Amygdala (tissue), 56 donors: ENCODE results near the gene CHST13.

Experiments used
- DNase-seq, 56 donors: peaks; one replicate each; lab custom pipeline; 2025; lab: John Stamatoyannopoulos, UW

CHST13 gene

DNA sequence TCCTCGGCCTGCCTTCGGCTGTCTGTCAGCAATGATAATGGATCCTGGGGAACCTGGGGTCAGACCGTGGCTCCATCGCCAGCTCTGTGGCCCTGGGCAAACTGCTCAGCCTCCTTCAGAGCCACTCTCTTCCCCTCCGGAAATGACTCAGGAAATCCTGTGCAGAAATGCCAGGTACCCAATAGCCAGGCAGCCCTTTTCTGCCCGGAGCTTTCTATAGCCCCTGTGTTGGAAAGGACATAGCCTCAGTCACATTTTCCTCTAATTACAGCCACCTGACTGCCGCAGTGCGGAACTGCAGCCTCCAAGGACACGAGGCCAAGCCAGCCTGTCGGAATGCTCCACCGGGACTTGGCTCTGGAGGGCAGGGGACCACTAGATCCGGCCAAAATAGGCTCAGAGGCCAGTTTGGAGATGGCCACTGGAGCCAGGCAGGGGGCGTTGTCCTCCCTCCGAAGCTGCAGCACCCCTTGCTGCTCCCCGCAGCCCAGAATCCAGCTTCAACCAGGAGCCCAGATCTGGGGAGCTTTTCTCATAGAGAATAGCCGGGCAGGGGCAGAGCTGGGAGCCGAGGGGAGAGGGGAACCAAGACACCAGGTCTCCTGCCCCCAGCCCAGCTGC lies 36.7 kb upstream of the CHST13 start:
- peak in 7 of 56 donors; percentile 19 to 30 (median 22) for DNase-seq

DNA sequence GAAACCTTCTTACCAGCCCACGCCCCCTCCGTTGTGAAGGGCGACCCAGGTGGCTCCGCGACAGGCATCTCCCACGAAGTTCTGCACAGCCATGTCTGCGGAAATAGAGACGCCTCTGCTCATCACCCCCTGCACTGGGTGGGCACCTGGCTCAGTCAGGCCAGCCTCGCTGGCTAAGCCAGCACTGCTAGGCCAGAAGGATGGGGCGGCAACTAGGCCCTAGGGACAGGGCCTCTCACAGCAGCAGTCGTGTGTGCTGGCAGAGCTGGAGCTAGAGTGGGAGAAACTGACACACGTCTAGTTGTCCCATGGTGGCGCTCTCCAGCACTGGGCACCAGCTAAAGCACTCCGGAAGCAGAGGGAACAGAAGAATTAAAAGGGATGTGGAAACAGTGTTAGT lies 35.8 kb upstream of the CHST13 start:
- no peak for DNase-seq

DNA sequence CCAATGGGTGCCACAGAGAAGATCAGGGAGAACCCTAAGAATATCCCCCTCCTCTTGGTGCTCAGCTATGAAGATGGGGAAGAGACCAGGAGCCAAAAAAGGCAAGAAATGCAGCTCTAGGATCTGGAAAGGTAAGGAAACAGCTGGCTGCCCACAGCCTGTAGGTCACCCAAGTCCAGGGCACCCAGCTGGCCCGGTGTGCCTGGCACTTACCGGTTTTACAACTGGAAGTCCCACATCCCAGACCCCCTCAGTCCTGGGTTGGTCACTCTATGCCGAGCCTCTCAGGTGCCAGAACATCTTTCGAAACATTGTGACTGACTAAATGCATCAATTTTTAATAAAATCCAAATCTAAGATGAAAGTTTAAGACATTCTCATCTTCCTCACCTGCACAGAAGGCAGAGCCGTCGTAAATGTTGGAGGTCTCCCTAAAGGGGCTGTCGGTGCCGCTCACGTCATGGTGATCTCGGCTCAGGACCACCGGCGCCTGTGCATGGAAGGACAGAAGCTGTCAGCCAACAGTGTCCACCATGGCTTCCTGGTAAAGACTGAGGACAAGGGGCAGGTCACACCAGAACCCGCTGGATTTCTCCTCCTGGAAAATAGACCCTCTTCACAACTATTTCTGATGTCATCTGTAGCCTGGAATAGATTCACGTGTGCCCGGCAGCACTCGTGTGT lies 34.9 kb upstream of the CHST13 start:
- DNase-seq = no peak

DNA sequence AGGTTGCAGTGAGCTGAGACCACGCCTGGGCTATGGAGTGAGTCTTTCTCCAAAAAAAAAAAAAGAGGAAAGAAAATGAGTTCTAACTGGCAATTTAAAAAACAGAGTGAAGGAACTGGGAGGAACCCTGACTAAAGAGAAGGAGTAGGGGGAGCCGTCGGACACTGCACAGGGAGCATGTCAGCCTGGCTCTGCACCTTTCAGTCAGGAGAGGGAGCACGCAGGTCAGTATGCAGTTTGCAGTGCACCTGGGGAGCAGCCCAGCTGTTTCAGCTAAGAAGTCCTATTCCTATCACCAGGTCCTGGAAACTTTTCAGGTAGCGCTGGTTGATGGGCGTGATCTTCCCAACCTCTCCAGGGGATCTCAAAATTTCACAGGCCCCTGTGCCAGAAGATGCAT lies 33.3 kb upstream of the CHST13 start:
- no peak for DNase-seq

DNA sequence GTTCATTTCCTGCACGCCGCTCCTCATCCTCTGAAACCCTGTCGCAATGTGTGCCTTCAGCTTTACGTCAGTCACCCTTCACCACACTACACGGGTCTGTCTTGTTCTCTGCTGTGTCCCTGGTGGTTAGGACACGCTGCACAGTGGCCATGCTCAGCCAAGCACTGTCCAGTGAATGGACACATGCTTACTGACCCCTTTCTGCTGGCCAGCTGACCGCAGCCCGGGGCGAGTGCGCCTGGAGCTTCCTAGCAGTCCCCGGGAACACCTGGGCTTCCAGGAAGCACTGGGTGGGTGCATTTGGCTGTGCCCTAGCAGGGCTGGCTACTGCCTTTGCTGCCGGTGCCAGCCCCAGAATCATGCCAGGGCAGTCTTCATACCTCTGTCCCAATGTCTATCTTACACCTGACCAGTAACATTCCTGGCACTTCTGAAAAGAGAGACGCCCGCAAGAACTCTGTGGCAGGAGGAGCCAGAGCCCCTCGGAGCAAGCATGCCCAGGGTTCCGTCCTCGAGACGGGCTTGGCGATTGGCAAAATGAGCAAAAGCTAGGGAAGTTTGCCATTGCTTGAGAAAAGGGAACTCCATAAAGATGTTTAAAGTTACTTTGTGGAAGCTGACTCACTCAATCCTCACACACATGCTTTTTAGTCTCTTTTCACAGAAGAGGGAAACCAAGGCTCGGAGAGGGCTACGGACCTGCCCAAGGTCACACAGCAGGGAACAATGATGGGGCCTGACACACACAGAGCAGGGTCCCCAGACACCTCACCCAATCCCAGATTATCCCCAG lies 32.5 kb upstream of the CHST13 start:
- DNase-seq = no peak

DNA sequence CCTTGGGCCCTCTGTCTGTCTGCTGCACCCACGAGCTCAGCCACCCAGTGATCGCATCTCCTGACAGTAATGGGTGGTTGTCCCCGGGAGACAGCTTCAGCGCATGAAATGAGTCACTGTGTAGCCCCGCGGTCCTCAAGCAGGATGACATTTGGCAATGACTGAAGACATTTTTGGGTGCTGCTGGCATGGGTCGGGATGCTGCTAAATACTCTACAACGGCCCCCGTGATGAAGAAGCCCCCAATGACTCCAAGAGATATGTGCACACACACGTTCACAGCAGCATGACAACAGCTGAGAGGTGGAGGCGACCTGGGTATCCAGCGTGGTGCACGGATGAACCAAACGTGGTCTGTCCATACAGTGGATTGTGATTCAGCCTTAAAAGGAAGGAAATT lies 30.9 kb upstream of the CHST13 start:
- DNase-seq = no peak

DNA sequence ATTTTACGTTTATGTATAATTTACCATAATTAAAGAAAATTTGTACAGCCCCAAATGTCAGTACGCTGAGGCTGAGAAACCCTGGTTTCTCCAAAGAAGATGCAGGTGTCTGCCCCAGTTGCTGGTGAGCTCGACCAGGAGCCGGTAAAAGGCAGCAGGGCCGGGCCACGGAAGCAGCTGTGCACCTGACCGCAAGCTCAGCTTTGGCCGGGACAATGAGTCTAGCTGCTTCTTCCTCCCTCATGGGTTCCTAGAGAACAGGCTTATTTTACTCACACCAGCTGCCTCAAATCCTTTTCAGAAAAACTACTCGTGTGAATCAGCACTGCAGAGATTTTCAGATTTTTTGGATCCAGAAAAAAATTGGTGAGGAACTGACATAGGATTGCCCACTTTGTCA lies 30.2 kb upstream of the CHST13 start:
- no peak for DNase-seq

DNA sequence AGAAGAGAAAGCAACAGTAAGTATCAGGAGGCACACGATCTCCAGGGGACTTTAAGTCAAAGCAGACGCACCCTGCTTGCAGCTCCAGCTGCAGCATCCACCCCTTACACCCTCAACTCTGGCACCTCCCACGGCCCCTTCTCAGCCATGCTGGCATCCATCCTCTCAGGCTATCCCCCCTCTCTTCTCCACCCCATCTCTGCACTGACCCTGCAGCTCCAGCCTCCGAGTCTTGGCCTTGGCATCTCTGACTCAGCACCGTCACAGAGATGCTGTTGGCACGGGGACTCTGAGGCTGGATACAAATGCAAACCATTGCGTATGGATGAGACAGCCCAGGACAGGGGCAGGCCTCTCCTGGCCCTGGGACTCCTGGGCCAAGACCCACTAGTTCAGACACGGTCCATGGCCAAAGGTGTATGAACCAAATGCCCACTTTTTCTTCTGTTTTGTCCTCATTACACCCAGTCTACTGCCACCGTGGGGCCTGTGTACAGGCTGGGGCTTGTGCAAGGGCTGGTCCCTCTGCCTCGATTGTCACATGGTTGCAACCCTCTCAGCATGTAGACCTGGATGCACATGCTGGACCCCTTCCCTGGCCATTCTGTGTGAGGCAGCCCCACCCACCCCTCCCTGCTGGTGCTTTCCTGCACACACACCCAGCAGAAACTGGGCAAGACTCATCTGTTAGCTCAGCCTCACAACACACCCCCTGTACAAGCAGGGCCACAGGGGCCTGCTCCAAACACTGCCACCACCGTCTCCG lies 29.6 kb upstream of the CHST13 start:
- peak in 9 of 56 donors; percentile 13 to 41 (median 20) for DNase-seq

DNA sequence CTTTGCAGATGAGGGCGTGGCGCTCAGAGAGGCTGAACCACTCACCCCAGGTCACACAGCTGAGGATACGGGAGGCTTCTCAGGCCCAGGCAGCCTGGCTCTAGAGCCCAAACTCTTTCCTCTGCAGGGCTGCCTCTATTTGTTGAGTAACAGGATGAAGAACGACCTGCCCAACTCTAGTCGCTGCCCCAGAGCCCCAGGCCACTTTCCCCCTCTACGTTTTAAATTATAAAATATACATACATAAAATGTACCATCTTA lies 29.1 kb upstream of the CHST13 start:
- DNase-seq = no peak

DNA sequence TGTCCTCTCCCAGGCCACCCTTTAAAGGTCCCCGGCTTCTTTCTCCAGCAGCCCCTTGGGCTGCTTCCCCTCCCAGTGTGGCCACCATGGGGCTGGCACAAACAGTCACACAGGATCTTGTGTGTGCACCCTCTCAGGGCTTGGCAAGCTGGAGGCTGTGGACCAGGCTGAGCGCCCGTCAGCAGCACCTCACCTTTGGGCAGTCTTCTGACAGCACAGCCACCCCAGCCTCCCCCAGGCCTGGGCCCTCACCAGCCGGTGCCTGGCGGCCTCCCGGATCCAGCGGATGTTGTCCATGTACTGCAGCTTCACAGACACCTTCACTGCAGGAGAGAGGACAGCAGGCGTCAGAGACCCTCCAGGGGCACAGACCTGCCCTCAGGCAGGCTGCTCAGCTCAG lies 28.2 kb upstream of the CHST13 start:
- no peak for DNase-seq

DNA sequence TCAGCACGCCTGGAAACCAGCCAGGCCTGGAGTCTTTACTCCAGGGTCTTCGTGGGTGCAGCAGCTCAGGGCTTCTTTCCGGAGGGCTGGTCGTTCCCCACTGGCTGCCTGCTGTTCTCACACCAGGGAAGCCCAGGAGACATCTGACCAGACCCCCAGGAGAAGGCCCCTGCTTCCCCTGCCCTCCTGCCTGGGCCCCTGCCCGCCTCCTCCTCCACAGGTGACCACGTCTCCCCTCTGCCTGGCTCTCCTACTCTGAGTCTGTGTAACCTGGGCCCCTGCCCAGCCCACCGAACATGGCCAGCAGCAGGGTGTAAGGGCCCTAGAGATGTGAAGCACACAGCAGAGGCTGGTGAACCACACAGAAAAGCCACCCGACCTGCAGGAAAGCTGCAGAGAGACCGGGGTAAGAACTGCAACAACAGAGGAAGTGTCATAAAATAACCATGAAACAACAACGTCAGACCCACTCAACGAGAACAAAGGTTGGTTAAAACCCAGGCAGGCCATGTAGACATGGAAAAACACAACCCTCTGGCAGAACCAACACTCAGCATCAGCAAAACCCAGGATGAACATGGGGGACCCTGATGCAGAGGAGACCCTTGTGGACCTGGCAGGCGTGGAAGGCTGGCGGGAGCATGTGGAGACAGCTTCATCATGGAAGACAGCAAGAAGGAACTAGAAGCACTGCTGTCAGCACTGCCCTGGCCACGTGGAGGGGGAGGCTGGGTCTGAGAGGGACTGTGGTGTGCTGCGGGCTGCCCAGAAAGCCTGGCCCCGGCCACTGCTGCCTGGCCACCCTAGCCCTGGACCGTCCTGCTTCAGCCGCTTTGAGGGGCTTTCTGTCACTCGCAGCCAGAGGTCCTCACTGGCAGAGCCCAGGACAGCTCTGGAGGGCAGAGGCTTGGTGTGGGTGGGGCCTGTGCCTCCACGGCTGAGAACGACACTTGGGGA lies 26.8 kb upstream of the CHST13 start:
- DNase-seq = no peak

DNA sequence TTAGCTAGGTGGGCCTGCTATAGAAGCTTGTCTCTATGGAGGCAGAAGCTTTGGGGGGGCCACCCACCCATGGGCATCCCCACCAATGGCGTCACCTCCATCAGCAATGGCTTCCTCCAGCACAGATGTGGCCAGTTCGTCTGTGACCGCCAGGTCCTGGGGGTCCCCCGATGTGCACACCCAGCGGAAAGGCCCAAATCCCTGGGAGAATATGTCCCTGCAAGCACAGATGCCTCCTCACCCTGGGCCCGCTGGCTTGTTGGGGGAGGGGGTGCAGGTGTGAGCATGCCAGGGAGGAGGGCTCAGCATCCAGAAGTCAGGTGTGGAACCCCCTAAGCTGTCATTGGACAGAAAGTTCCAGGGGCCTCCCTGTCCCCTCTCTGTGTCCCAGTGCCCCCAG lies 26.0 kb upstream of the CHST13 start:
- no peak for DNase-seq

DNA sequence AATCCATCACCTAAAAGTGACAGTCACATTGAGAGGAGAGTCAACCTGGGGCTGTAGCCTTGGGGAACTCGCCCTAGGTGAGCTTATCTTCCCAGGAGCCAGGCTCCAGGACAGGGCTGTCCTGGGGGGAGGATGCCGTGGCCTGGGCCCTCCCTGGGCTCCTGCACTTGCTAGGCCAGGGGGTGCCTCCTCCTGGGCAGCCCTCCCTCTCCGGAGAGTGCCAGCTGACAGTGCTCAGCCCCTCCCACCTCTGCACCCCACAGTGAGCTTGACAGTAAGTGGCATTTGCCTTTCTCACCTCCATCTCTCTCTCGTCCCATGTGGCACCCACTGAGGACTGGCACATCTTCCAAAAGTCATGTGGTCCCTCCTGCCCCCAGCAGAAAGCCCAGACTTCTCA lies 25.5 kb upstream of the CHST13 start:
- no peak for DNase-seq

DNA sequence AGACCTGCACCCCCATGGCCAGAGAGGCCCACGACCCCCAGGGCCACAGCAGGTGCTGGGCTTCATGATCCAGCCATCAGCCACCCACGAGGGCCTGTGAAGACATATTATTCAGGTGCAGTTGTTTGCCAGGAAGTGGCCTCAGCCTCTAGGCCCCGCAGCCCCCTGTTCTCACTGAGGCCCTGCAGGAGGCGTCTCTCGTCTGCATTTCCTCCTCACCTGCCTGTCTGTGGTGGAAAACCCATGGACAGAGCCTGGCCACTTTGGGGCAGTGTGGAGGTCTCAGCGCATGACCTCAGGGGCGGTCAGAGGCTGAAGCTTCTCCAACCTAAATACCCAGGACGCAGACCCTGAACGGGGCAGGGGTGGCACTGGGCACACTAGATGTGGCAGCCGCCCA lies 25.0 kb upstream of the CHST13 start:
- DNase-seq = no peak

DNA sequence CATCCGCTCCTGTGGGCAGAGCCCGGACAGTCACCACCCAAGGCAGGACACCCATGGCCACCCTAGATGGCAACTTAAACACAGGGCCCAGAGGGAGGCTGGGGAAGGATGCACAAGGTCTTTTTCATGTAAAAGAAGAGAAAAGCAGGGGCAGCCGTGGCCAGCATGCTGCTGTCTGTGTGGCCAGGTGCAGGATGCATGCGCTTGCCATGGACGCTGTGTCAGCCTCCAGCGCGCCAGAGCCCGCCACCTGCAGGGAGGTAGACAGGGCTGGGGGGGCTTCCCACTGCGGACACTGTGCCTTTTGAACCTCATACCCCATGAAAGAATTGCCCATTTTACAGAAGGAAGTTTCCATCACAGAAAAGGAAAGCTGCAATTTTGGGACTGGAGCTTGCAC lies 24.6 kb upstream of the CHST13 start:
- DNase-seq = no peak

DNA sequence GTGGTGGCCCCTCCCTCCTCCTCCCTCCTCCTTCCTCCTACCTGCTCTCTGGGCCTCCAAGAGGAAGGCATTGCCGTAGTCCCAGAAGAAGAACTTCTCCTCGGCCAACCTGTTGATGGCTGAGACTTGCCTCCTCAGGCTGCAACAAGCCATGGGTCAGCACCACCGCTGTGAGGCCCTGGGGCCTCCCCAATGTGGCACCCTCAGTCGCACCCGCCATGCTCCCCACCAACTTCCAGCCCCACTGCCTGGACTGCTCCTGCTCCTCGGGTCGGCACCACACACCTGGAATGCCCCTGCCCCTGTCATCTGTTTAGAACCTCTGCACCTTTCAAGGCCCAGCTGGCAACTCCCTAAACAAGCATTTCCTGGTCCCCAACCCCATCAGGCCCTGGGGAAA lies 23.9 kb upstream of the CHST13 start:
- DNase-seq = no peak

DNA sequence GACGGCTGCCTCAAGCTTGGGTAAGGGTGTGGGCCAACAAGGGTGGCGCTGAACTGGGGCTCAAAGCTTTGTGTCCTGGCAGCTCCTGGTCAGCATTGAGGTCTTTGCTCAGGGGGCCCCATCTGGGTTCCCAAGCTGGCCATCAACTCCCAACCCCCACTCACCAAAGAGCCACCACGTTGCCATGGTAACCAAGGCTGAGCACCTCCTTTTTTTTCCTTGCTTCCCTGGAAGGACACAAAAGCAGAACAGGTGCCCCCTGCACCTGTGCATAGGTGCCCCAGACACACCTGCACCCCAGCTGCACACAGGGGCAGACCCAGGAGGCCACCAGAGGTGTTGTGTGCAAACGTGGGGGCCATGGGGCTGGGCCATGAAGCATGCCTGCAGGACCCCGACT lies 22.9 kb upstream of the CHST13 start:
- no peak for DNase-seq

DNA sequence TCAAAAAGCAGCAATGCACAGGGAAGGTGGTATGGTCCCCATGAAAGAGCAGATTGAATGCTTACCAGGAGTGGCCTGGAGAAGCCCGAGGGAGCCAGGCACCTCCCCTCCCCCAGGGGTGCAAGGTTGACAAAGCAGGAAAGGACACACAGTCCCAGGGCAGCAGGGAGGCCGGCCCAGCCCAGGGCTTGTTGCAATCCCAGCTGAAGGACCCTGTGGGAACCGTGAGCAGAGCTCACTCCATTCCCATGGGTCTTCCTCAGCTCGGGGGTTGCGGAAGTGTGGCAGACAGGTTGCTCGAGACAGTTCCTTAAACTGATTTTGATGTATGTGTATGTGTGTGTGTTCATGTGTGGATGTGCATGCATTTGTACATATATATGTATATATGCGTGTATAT lies 22.2 kb upstream of the CHST13 start:
- no peak for DNase-seq

DNA sequence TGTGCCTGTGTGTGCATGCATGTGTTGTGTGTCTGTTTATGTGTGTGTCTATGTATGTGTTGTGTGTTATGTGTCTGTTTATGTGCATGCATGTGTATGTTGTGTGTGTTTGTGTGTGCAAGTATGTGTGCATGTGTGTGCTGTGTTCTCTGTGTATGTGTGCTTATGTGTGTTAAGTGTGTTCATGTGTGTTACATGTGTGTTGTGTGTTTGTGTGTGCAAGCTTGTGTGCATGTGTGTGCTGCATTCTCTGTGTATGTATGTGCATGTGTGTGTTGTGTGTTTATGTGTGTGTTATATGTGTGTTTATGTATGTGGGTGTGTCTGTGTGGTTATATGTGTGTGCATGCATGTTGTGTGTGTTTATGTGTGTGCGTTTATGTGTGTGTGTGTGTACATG lies 21.3 kb upstream of the CHST13 start:
- DNase-seq = no peak

DNA sequence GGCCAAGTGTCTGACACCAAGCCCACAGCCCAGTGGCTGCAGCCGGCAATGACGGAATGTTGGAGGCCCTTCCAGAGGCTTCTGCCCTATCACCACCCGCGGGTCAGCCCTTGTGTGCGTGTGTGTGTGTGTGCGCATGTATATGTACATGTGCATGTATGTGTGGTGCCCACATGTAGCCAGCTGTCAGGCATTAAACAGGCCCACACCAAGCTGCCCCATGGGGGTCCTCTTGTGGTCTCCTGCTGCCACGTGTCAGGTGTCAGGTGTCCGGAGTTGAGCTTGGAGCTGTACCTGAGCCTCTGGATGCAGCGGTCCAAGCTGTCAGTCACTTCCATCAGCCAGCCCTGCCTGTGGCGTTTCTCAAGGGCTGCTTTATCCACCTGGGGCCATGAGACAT lies 20.3 kb upstream of the CHST13 start:
- DNase-seq = no peak
